Mucosa of rectum (tissue), 2 donors: Measurements from ENCODE around the gene STK39.

Source experiments
- H3K27ac ChIP-seq, 2 donors: one replicate each; pipeline ENCODE4 v1.7.0; 2013; ENCODE audit warnings: inconsistent platforms in 2 of 2, low read depth in 2 of 2, low read length in 2 of 2
- H3K27me3 ChIP-seq, 2 donors: one replicate each; pipeline ENCODE4 v1.7.0; 2013; ENCODE audit warnings: low read length in 2 of 2; ENCODE audit not compliant: control insufficient read depth in 2 of 2, insufficient read depth in 2 of 2
- H3K36me3 ChIP-seq, 2 donors: one replicate each; pipeline ENCODE4 v1.7.0; 2013; ENCODE audit warnings: low read length in 2 of 2; ENCODE audit not compliant: control insufficient read depth in 2 of 2, insufficient read depth in 2 of 2
- H3K4me1 ChIP-seq, 2 donors: one replicate each; pipeline ENCODE4 v1.7.0; 2013; ENCODE audit warnings: low read length in 2 of 2, mild to moderate bottlenecking in 1 of 2; ENCODE audit not compliant: control insufficient read depth in 2 of 2, insufficient read depth in 2 of 2
- H3K4me3 ChIP-seq, 2 donors: one replicate each; pipeline ENCODE4 v1.7.0; 2013; ENCODE audit warnings: low read length in 2 of 2
- H3K9ac ChIP-seq, 2 donors: one replicate each; pipeline ENCODE4 v1.7.0; 2013; ENCODE audit warnings: low read length in 2 of 2, low read depth in 1 of 2, mild to moderate bottlenecking in 1 of 2
- H3K9me3 ChIP-seq, 2 donors: one replicate each; pipeline ENCODE4 v1.7.0; 2013; ENCODE audit warnings: low read length in 2 of 2; ENCODE audit not compliant: control insufficient read depth in 2 of 2
- donor health status: healthy.
- donor health status: Normal muscosa, but diverticular disease.

STK39 gene

DNA sequence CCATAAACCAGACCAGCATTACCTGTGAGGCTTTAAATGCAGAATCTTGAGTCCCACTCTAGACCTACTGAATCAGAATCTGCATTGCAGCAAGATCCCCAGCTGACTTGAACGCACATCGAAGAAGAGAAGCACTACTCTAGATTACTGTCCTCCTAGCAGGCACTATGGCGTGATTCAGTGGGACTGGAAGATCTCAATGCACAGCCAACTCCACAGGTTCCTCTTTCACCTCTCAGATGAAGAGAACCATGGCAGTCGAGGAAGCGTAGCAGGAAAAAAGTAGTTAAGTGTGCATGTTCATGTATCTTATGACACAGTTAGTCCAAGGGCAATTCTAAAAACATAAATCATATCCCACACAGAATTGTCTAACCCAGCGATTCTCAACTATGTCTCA is 97.4 kb downstream of the STK39 start:
- no peak overlapping the region for H3K9ac ChIP-seq
- H3K9me3 ChIP-seq = no peaks in the 10 kb centered on the region
- H3K36me3 ChIP-seq = peaks cover 4% of the 10 kb centered on the region in 2 donors
- H3K27me3 ChIP-seq = no peaks in the 10 kb centered on the region
- no peaks in the 10 kb centered on the region for H3K4me1 ChIP-seq
- no peak overlapping the region for H3K27ac ChIP-seq
- H3K4me3 ChIP-seq = no peak overlapping the region

DNA sequence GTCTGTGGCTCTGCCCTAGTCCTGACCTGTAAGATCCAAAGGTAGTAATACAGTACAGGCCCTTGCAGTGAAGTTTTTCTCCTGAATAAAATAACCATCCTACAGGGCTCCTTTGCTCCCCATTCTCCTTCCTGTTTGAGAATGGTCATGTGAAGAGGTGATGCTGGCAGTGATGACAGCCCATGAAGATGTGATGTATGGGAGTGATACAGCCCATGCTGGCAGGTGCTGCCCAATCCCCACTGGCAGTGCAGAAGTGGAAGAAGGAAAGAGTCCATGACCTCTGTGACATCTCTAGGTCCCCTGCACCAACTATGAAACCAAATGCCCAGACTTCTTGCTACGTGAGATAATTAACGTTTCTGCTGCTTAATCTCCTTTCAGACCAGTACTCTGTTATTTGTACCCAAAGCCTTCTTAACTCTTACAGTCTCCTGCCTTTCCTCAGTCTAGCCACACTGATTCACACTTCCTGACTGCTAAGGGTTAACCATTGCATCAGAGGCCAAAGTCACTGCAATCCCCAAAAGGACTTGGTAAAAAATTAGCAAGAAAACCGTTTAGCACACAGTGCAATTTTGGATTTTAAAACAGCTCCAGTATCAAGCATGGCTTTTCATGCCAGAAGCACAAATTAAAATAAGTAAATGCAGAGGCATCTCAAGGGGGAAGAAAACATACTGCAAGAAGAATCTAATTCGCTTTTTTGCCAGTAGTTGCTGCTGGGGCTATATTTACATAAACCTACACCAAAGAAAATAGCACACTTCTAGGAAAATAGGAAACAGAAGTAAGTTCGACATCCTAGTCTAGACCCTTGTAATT is 98.0 kb downstream of the STK39 start:
- Histone ChIP-seq H3K36me3 (peaks cover 4% of the 10 kb centered on the region in 2 donors), H3K4me3 (no peak overlapping the region), H3K4me1 (no peaks in the 10 kb centered on the region), H3K9me3 (no peaks in the 10 kb centered on the region), H3K27ac (no peak overlapping the region), H3K27me3 (no peaks in the 10 kb centered on the region), H3K9ac (no peak overlapping the region)

DNA sequence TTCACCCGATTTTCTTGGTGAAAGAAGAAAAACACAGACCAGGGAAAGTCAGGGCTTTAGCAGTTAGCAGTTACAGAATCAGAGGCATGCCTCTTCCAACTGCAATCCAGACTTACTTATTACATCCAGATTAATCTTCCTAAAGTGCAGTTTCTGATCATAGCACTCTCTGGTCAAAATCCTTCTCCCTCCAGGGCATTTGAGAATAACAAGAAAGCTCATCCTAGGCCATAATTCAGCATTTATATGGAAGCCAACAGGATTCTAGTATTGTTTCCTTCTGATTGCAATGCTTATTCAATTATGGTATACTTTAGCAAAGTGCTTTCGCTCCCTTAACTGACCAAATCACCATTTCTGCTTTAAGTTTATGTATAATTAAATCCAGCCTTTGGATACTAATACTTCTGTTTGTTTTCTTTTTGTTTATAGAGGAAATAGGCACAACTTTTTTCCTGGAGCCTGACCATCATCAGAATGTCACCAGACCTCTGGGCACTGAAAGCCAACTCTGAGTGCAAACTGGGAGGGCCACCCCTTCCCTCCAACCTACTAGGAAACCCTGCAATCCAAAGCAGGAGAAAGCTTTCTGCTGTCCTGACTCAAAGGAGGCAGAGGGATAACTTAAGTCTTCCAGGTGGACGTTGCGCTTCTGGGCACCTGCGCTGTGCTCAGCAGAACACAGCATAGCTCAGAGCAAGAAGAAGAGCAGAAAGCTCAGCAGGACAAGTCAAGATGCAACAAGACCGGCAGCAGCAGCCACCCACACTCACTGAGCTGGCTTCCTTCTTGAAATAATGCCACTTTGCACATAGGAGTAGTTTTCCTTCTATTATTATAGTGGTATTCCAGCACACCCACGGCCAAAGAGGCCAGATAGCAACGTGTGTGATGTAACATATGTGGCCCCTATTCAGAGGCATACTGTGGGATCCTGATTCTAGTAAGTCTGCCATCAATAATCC is 99.3 kb downstream of the STK39 start:
- H3K9ac ChIP-seq = no peak overlapping the region
- H3K4me1 ChIP-seq = no peaks in the 10 kb centered on the region
- no peak overlapping the region for H3K4me3 ChIP-seq
- H3K27ac ChIP-seq = no peak overlapping the region
- no peaks in the 10 kb centered on the region for H3K9me3 ChIP-seq
- no peaks in the 10 kb centered on the region for H3K27me3 ChIP-seq
- peaks cover 4 to 9% of the 10 kb centered on the region in 2 donors for H3K36me3 ChIP-seq

DNA sequence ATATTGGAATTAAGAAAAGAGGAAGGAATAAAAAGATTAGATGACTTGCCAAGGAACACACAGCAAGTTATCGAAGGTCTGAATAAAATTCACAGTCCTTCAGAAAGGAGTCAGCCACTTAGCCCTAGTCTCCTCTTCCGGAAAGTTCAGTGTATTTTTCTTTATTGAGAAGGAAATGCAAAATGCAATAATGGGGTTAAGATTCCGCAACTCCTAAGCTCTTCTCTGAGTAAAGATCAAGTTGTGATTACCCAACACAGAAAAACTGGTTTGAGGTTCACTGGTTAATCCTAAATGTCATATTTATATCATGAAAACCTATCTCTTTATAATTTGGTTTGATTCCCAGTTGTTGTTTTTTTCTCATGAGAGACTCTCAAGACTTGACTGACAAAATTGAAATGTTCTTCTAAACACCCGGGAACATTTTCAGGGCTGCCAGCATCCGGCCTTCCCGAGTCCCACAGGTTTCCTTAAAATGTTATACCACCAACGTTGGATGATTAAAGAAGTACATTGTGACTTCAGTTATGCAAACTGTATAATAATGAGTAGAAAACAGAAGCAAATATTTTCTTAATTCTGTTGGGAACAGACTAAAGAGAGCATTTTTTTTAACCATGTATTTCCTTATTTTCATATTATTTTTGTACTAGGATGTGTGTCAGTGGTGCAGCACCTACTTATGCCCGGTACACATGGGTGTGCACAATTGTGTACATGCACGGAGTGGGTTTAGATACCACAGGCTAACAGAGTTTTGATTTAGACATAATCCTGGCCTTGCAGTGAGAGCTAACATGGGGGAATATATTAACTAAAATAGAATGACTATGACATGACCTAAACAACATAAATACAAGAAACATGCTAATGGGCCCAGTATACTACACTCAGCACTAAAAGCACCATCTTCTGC is 100.2 kb downstream of the STK39 start:
- Histone ChIP-seq H3K9ac (no peak overlapping the region), H3K27ac (no peak overlapping the region), H3K4me3 (no peak overlapping the region), H3K36me3 (peaks cover 4 to 5% of the 10 kb centered on the region in 2 donors), H3K9me3 (no peaks in the 10 kb centered on the region), H3K4me1 (no peaks in the 10 kb centered on the region), H3K27me3 (no peaks in the 10 kb centered on the region)

DNA sequence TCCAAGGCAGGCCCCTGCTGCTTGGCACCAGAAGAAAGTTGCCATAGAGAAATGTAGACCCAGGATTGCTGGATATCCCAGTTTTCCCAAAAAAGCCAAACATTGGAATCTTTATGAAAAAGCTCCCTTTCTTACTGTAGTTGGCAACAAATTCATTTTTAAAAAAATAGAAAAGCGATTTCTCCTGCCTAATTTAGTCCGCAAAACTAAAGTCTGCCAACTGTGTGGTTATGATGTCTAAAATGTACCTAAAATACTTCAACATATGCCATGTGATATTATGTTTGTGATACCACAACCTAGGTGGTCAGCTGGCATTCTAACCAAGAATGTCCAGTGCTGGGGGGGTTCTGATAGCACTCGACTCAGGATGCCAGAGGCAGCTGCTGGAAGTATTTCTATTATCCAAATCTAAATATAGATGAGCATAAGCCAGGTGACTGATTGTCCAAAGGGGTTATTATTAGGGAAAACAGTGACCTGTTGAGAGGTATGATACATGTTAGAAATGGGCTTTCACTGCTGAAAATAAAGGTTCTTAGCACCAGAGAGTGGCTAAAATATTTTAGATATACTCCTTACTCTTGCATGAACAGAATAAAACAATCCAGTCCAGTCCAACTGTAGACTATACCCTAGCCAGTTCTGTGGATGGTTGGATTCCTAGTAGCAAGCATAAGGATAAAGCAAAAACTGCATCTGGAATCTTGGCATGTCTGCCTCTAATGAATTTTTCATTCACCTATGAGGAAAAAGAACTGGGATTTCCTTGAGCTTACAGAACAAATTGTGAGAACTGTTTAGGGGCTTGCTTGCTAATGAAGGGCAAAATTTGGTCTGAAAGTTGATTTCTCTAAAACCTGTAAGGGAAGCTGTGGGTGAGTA is 101.7 kb downstream of the STK39 start:
- H3K27me3 ChIP-seq = no peaks in the 10 kb centered on the region
- peaks cover 4% of the 10 kb centered on the region in 2 donors for H3K36me3 ChIP-seq
- no peak overlapping the region for H3K4me3 ChIP-seq
- H3K9ac ChIP-seq = no peak overlapping the region
- no peaks in the 10 kb centered on the region for H3K9me3 ChIP-seq
- no peak overlapping the region for H3K27ac ChIP-seq
- H3K4me1 ChIP-seq = no peaks in the 10 kb centered on the region

DNA sequence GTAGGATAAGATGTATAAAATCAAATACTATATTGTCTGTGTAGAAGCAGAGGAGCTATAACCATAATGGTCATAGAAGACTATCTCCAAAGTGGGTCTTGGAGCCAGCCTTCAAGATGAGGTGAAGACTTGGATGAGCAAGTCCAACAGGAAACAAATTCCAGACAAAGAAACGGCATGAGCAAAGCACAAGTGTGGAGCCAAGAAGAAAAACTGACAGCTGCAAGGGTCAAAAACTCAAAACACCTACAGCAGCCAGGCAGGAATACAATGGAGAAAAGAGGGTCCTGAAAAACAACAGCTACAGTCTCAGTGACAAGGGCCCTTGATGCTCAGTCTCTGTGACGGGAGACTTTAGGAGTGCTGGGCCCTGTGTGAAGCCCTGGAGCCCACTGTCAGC is 102.4 kb downstream of the STK39 start:
- H3K4me3 ChIP-seq = no peak overlapping the region
- H3K9ac ChIP-seq = no peak overlapping the region
- no peaks in the 10 kb centered on the region for H3K27me3 ChIP-seq
- no peak overlapping the region for H3K27ac ChIP-seq
- no peaks in the 10 kb centered on the region for H3K9me3 ChIP-seq
- H3K4me1 ChIP-seq = no peaks in the 10 kb centered on the region
- H3K36me3 ChIP-seq = peaks cover 4 to 5% of the 10 kb centered on the region in 2 donors

DNA sequence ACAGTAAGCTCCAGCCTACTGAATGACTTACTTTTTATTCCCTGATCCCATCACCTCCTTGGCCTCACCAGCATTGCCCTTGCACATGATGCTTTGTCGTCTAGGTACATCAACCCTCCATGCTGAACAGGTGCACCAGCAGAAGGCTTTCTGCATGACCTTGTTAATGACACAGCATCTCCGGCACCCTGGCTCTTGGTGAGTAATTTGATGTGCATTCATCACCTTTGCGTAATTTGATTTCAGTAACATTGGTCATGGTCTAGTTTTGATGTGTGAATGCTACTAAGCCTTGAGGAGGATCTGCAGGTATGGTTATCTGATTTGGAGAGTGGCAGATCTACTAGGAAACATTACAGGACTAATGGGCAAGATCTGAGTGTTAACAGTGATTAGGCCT is 103.6 kb downstream of the STK39 start:
- Histone ChIP-seq H3K27ac (no peak overlapping the region), H3K9me3 (no peaks in the 10 kb centered on the region), H3K4me1 (no peaks in the 10 kb centered on the region), H3K4me3 (no peak overlapping the region), H3K36me3 (peaks cover 5 to 6% of the 10 kb centered on the region in 2 donors), H3K27me3 (no peaks in the 10 kb centered on the region), H3K9ac (no peak overlapping the region)

DNA sequence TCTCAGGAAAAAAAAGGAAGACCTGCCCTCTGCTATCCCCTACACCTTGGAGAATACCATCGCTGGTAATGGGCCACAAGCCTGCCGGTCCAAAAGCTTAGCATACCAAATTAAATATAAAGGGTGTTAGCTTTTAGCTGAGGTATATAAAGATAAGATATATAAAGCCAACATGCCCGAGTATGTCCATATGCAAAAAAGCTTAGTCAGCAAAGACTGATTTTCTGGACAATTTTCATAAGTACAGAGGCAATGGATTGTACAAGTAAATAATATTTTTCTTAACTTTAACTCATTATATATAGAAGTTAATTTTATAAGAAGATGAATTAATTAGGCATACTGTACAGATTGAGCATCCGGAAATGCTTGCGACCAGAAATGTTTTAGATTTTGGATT is 106.5 kb downstream of the STK39 start:
- peaks cover 5 to 9% of the 10 kb centered on the region in 2 donors for H3K36me3 ChIP-seq
- no peak overlapping the region for H3K4me3 ChIP-seq
- H3K4me1 ChIP-seq = peaks cover 0 to 2% of the 10 kb centered on the region in 2 donors
- no peaks in the 10 kb centered on the region for H3K9me3 ChIP-seq
- no peaks in the 10 kb centered on the region for H3K27me3 ChIP-seq
- H3K9ac ChIP-seq = no peak overlapping the region
- H3K27ac ChIP-seq = no peak overlapping the region

DNA sequence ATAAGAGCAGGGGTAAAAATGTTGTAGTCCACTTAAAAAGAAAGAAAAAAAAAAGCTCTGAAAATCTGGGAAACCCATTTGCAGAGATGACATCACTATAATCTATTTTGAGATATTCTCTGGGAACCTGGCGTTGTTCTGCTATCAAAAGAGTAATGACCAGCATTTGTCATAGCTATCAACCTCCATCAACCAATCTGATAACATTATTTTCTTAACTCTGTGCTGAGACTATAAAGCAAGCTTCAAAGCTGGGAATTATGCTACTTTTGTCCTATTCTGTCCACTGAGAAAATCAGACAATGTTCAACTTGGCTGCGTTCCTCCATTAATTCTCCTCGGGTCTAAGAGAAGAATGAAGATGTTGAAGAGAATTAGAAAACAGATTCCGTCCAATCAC is 107.5 kb downstream of the STK39 start:
- Histone ChIP-seq H3K4me3 (no peak overlapping the region), H3K27me3 (no peaks in the 10 kb centered on the region), H3K4me1 (peaks cover 0 to 2% of the 10 kb centered on the region in 2 donors), H3K27ac (no peak overlapping the region), H3K36me3 (peaks cover 5 to 9% of the 10 kb centered on the region in 2 donors), H3K9ac (no peak overlapping the region), H3K9me3 (no peaks in the 10 kb centered on the region)
